Brain microvascular endothelial cell (primary cell): ENCODE measurements around the gene BBS9.

ENCODE experiments used
- DNase-seq: peaks from one replicate; pipeline ENCODE4 v3.0.0-alpha.2; 2020
- H3K27ac ChIP-seq: fragments of 250-450 bp; sonication (Bioruptor Pico); 2 replicates; pipeline ENCODE4 v1.5.1; 2020; ENCODE audit warnings: mild to moderate bottlenecking, moderate library complexity
- H3K27me3 ChIP-seq: fragments of 250-450 bp; sonication (Bioruptor Pico); replicated peaks from 2 replicates; pipeline ENCODE4 v1.5.1; 2020; ENCODE audit warnings: mild to moderate bottlenecking
- H3K36me3 ChIP-seq: fragments of 250-450 bp; sonication (Bioruptor Pico); replicated peaks from 2 replicates; pipeline ENCODE4 v1.5.1; 2020; ENCODE audit warnings: mild to moderate bottlenecking
- H3K4me3 ChIP-seq: 2 replicates; pipeline ENCODE4 v1.5.1; 2011; ENCODE audit warnings: low read depth, mild to moderate bottlenecking, control low read depth, low read length, moderate library complexity
- in situ Hi-C: cut with HindIII; loops from 2 replicates; pipeline ENCODE4 v1.10.0; 2017; ENCODE audit warnings: low sequenced_read_pairs, low pct_ligation_motif_present
- TF ChIP-seq, protein P1 (sequence below): IDR thresholded peaks from 2 replicates; pipeline ENCODE4 v1.5.1; 2011; ENCODE audit warnings: low read depth, mild to moderate bottlenecking, moderate library complexity, low read length, control low read depth, inconsistent platforms; ENCODE audit errors: missing control alignments

Gene BBS9

DNA sequence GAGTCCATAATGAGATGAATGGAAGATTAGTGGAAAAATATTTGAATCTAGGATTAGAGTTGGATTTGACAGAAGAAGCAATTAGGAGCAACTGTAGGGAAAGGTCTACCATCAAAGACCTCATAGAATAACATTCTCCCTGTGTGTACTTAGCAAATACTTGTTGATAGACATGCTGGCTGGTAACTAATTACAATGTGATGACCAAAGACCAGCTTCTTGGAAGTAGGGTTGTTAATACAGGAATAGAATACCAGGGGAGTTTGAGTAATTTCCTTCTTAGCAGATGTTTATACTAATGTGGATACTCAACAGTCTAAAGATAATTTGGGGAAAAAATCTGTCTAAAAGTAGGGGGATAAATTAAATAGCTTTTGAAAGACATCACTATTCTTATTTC is 418.5 kb downstream of the BBS9 start:
- Histone ChIP-seq H3K36me3 (no peaks in the 10 kb centered on the region), H3K27ac (no peak overlapping the region), H3K4me3 (no peak overlapping the region), H3K27me3 (no peaks in the 10 kb centered on the region)
- TF ChIP-seq, protein P1, sequence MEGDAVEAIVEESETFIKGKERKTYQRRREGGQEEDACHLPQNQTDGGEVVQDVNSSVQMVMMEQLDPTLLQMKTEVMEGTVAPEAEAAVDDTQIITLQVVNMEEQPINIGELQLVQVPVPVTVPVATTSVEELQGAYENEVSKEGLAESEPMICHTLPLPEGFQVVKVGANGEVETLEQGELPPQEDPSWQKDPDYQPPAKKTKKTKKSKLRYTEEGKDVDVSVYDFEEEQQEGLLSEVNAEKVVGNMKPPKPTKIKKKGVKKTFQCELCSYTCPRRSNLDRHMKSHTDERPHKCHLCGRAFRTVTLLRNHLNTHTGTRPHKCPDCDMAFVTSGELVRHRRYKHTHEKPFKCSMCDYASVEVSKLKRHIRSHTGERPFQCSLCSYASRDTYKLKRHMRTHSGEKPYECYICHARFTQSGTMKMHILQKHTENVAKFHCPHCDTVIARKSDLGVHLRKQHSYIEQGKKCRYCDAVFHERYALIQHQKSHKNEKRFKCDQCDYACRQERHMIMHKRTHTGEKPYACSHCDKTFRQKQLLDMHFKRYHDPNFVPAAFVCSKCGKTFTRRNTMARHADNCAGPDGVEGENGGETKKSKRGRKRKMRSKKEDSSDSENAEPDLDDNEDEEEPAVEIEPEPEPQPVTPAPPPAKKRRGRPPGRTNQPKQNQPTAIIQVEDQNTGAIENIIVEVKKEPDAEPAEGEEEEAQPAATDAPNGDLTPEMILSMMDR, result no peak
- in situ Hi-C loops, result no loop called here
- DNase-seq, result no peak

DNA sequence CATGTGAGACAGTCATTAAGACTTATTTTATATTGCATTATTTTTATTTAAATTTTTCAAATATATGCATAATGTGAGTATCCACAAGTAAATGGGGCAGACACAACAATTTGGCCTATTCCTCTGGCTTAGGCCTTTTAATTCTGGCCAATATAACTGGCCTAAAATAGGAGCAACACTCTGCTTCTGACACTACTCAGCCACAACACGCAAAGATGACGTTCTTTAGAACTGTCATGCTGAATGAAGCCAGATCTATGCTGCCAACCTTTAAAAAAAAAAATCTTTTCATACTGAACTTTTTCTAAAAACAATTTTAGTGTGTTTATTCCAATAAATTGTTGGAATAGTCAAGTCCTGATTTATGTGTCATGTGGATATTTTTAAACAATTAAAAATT is 421.0 kb downstream of the BBS9 start:
- no peak for DNase-seq
- Histone ChIP-seq H3K4me3 (no peak overlapping the region), H3K27me3 (no peaks in the 10 kb centered on the region)

DNA sequence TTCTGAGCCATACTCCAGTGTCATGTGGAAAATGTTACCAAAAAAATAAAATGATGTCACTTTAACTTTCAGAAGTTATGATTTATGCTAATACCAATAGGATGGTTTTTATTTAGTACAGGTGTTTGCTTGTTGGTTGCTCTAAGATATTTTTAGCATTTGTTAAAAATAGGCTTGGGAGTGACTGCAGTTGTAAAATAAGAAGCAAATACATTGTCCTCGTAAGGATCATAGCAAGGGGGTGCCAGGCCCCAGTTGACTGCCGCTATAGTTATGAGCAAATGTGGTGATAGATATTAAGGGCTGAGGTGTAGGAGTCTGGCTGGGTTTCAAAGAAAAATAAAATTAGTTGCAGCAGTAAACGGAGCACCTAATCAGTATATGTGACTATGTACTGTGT is 421.6 kb downstream of the BBS9 start:
- Histone ChIP-seq H3K27me3 (no peaks in the 10 kb centered on the region), H3K36me3 (no peaks in the 10 kb centered on the region), H3K4me3 (no peak overlapping the region), H3K27ac (no peak overlapping the region)
- no peak for DNase-seq
- in situ Hi-C loops, result no loop called here
- TF ChIP-seq, protein P1, result no peak

More for the DNA sequence above, 421.0 kb downstream of the BBS9 start:
- in situ Hi-C loops, result no loop called here
- TF ChIP-seq, protein P1, result no peak
- Histone ChIP-seq H3K27ac (no peak overlapping the region), H3K36me3 (no peaks in the 10 kb centered on the region)

DNA sequence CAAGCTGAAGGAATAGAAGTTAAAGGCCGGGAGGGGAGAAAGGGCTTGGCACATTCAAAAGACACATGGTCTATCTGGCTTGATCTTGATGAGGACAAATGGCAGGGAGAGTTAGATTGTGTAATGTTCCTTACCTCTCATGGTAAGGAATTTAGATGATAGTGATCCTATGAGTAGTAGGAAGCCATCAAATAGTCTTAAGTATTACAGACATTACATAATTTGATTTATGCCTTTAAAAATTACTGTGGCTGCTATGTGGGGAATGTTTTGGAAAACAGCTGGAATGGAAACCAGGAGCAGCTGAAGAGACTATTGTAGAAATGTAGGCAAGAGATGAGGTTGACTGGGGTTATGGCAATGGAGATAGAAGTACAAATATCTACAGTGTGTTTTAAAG is 424.7 kb downstream of the BBS9 start:
- no peak for DNase-seq
- Histone ChIP-seq H3K27me3 (no peaks in the 10 kb centered on the region), H3K27ac (no peak overlapping the region), H3K4me3 (no peak overlapping the region), H3K36me3 (no peaks in the 10 kb centered on the region)
- TF ChIP-seq, protein P1, result no peak
- in situ Hi-C loops, result no loop called here

DNA sequence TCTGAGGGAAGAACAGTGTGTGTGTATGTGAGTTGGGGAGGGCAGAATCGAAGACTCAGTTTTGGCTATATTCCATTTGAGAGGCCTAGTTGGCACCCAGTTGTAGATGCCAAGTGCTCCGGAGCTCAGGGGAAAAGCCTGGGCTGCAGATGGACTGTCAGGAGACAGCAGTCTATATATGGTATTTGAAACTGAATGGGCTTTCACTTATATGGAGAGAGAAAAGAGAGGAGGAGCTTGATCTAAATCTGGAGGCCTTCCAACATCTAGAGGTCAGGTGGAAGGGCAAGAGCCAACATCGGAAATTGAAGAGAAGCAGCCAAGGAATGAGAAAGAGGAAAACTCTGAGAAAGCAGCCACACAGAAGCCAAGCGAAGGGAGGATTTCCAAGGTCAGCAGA is 425.2 kb downstream of the BBS9 start:
- no peak for DNase-seq
- TF ChIP-seq, protein P1, result no peak
- in situ Hi-C loops, result no loop called here
- Histone ChIP-seq H3K4me3 (no peak overlapping the region), H3K27me3 (no peaks in the 10 kb centered on the region), H3K27ac (no peak overlapping the region), H3K36me3 (no peaks in the 10 kb centered on the region)

DNA sequence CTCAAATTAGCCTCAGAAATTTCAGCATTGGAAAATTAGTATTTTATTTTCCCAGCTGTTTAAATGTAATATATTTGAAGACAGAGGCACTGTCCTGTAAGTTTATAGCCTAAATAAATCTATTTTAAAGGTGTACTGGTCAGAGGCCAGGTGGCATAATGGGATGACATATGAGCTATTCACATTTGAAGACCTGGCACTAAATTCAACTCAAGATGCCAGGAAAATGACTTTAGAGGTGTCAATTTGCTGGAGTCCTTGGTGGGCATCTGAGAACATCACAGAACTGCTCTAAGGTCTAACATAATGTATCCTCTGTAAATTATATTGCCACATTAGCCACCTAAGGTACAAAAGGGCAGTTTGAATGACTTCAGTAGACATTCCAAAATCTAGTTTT is 427.1 kb downstream of the BBS9 start:
- Histone ChIP-seq H3K27ac (no peak overlapping the region), H3K4me3 (no peak overlapping the region), H3K36me3 (no peaks in the 10 kb centered on the region), H3K27me3 (no peaks in the 10 kb centered on the region)
- in situ Hi-C loops, result no loop called here
- TF ChIP-seq, protein P1, result no peak
- DNase-seq, result no peak
